Kidney (tissue), 14 donors: Measurements from ENCODE around the gene NEK11. TPM values are rescaled to one million over a fixed set of nuclear protein-coding genes. Genes with fewer than 3 reads are reported as not detected.

Experiments used
- DNase-seq, 5 donors: peaks; one replicate each; pipeline ENCODE4 v3.0.0-alpha.2; 2013 to 2020
- FAIRE-seq: peaks from 2 replicates; lab custom pipeline; 2012; peaks lifted over from hg19 to GRCh38; lab: Jason Lieb, UNC
- H3K27ac ChIP-seq, 2 donors: one replicate each; pipeline ENCODE4 v1.7.0; 2013; ENCODE audit warnings: low read depth in 2 of 2, low read length in 2 of 2, inconsistent platforms in 1 of 2
- H3K27me3 ChIP-seq: one replicate; pipeline ENCODE4 v1.7.1; 2013; ENCODE audit warnings: low read length, inconsistent platforms; ENCODE audit not compliant: control insufficient read depth, insufficient read depth
- H3K36me3 ChIP-seq, 3 donors: one replicate each; pipeline versions ENCODE4 v1.7.0 to v1.7.1; 2013; ENCODE audit warnings: low read length in 3 of 3, control low read depth in 1 of 3, inconsistent platforms in 1 of 3; ENCODE audit not compliant: insufficient read depth in 3 of 3, control insufficient read depth in 2 of 3
- H3K4me1 ChIP-seq, 3 donors: one replicate each; pipeline versions ENCODE4 v1.7.0 to v1.7.1; 2013; ENCODE audit warnings: low read length in 3 of 3, inconsistent platforms in 1 of 3, low read depth in 1 of 3; ENCODE audit not compliant: control insufficient read depth in 2 of 3, insufficient read depth in 2 of 3
- H3K4me3 ChIP-seq, 3 donors: one replicate each; pipeline versions ENCODE4 v1.7.0 to v1.8.1; 2013; ENCODE audit warnings: low read length in 3 of 3, control low read depth in 1 of 3, inconsistent platforms in 1 of 3
- H3K9ac ChIP-seq, 3 donors: one replicate each; pipeline versions ENCODE4 v1.7.0 to v1.7.1; 2013; ENCODE audit warnings: low read length in 3 of 3, control low read depth in 1 of 3, inconsistent platforms in 1 of 3
- H3K9me3 ChIP-seq, 3 donors: one replicate each; pipeline versions ENCODE4 v1.7.0 to v1.7.1; 2013; ENCODE audit warnings: low read length in 3 of 3, control low read depth in 1 of 3, inconsistent platforms in 1 of 3; ENCODE audit not compliant: control insufficient read depth in 2 of 3, insufficient read depth in 1 of 3
- CTCF ChIP-seq: IDR thresholded peaks from 3 replicates; pipeline ENCODE4 v1.5.1; 2012; ENCODE audit warnings: mild to moderate bottlenecking, moderate library complexity, borderline replicate concordance; ENCODE audit not compliant: insufficient read depth; ENCODE audit errors: extremely low read depth
- intact Hi-C: fragments of 100-400 bp; cut with DNase I; formaldehyde crosslinking; loops from one replicate; pipeline ENCODE4 v1.11.1; 2022
- polyA plus RNA-seq: library from polyadenylated mRNA; stranded (reverse); fragments of 350-450 nt; fragmentation: Illumina TruSeq; extraction: RNeasy Lipid Tissue Mini Kit (QIAGEN cat#74804); gene quantifications from one replicate; pipeline ENCODE4 v1.2.3, GENCODE V29; 2014; ENCODE audit warnings: low read depth, low replicate concordance; ENCODE audit not compliant: insufficient read depth
- total RNA-seq: library from RNA; stranded (reverse); fragmentation: NEBNext Ultra II Directional; extraction: Animal tissue kit (Norgen Biotek cat#: 25700); gene quantifications from one replicate; pipeline ENCODE4 v1.2.1, GENCODE V29; 2021
- donor health status: control.
- donor health status: control.
- donor health status: control.
- donor health status: control.
- donor health status: control.
- donor health status: DM: yes; HTN: yes; CAD: no.
- donor health status: Normal renal cell carcinoma (clear cell type).

The NEK11 gene
- total and polyA plus RNA-seq, 2 donors from 2014 or later, result 7.9 to 13.2 TPM

GRCh38 chr3:131236421-131236820, 209.7 kb downstream of the NEK11 start:
- FAIRE-seq (no peak), DNase-seq (peak in 1 of 5 donors; percentile 13)
- Histone ChIP-seq H3K4me3 (no peak overlapping the region), H3K27me3 (no peaks in the 10 kb centered on the region), H3K4me1 (no peaks in the 10 kb centered on the region), H3K27ac (no peak overlapping the region), H3K9ac (no peak overlapping the region), H3K9me3 (no peaks in the 10 kb centered on the region), H3K36me3 (no peaks in the 10 kb centered on the region)
- TF ChIP-seq CTCF, result no peak
- intact Hi-C loops, result no loop called here

- H3K27ac ChIP-seq, result no peak overlapping the region
- no peak for FAIRE-seq
- intact Hi-C loops, result no loop called here
Measured at GRCh38 chr3:131238496-131238895, 211.8 kb downstream of the NEK11 start.

GRCh38 chr3:131239267-131239666, 212.6 kb downstream of the NEK11 start:
- FAIRE-seq (no peak), DNase-seq (no peak)
- Histone ChIP-seq H3K9ac (no peak overlapping the region), H3K4me1 (no peaks in the 10 kb centered on the region), H3K4me3 (no peak overlapping the region), H3K27me3 (no peaks in the 10 kb centered on the region), H3K27ac (no peak overlapping the region), H3K9me3 (no peaks in the 10 kb centered on the region), H3K36me3 (no peaks in the 10 kb centered on the region)
- intact Hi-C loops, result no loop called here
- no peak for TF ChIP-seq CTCF

More at GRCh38 chr3:131238496-131238895, 211.8 kb downstream of the NEK11 start:
- Histone ChIP-seq H3K9me3 (no peaks in the 10 kb centered on the region), H3K36me3 (no peaks in the 10 kb centered on the region), H3K9ac (no peak overlapping the region), H3K4me3 (no peak overlapping the region), H3K27me3 (no peaks in the 10 kb centered on the region), H3K4me1 (no peaks in the 10 kb centered on the region)
- no peak for DNase-seq
- TF ChIP-seq CTCF, result no peak

- H3K36me3 ChIP-seq, result no peaks in the 10 kb centered on the region
- no peak overlapping the region for H3K4me3 ChIP-seq
- no peaks in the 10 kb centered on the region for H3K27me3 ChIP-seq
- peak in 1 of 5 donors; percentile 2 for DNase-seq
- intact Hi-C loops, result no loop called here
- TF ChIP-seq CTCF, result no peak
- no peaks in the 10 kb centered on the region for H3K9me3 ChIP-seq
- H3K4me1 ChIP-seq, result no peaks in the 10 kb centered on the region
- H3K9ac ChIP-seq, result no peak overlapping the region
- no peak overlapping the region for H3K27ac ChIP-seq
- no peak for FAIRE-seq
Measured at GRCh38 chr3:131242201-131242600, 215.5 kb downstream of the NEK11 start.
